Osteoblast (primary cell): Measurements from ENCODE around the gene ARF3. TPM values are rescaled to one million over a fixed set of nuclear protein-coding genes. Genes with fewer than 3 reads are reported as not detected.

ENCODE experiments used
- DNase-seq: peaks from one replicate; pipeline ENCODE4 v3.0.0; 2011; ENCODE audit warnings: low spot score, mixed read lengths; ENCODE audit not compliant: insufficient read length; ENCODE audit errors: missing footprints
- H2AFZ ChIP-seq: 2 replicates; pipeline ENCODE4 v1.6.0; 2011; ENCODE audit warnings: mild to moderate bottlenecking, low read length
- H3K27ac ChIP-seq: 2 replicates; pipeline ENCODE4 v1.5.1; 2011; ENCODE audit warnings: mild to moderate bottlenecking, low read depth, low read length, moderate library complexity
- H3K27me3 ChIP-seq: 2 replicates; pipeline ENCODE4 v1.6.0; 2012; ENCODE audit warnings: mild to moderate bottlenecking, control low read depth, inconsistent platforms, low read length, moderate library complexity; ENCODE audit not compliant: insufficient read depth
- H3K36me3 ChIP-seq: 2 replicates; pipeline ENCODE4 v1.5.1; 2011; ENCODE audit warnings: mild to moderate bottlenecking, low read length, control low read depth, moderate library complexity; ENCODE audit not compliant: insufficient read depth
- H3K4me1 ChIP-seq: 2 replicates; pipeline ENCODE4 v1.5.1; 2011; ENCODE audit warnings: mild to moderate bottlenecking, low read length, control low read depth, moderate library complexity; ENCODE audit not compliant: insufficient read depth
- H3K4me2 ChIP-seq: 2 replicates; pipeline ENCODE4 v1.6.0; 2011; ENCODE audit warnings: mild to moderate bottlenecking, low read length; ENCODE audit not compliant: insufficient read depth
- H3K4me3 ChIP-seq: fragments of 200-600 bp; sonication (generic); 3 replicates; pipeline ENCODE4 v1.5.1; 2012; ENCODE audit warnings: mild to moderate bottlenecking, low read length, inconsistent platforms; ENCODE audit not compliant: insufficient read depth
- H3K79me2 ChIP-seq: 2 replicates; pipeline ENCODE4 v1.6.0; 2012; ENCODE audit warnings: mild to moderate bottlenecking, low read length, control low read depth, inconsistent platforms; ENCODE audit not compliant: insufficient read depth
- H3K9me3 ChIP-seq: 2 replicates; pipeline ENCODE4 v1.5.1; 2011; ENCODE audit warnings: low read depth, low read length, control low read depth
- H4K20me1 ChIP-seq: 2 replicates; pipeline ENCODE4 v1.6.0; 2012; ENCODE audit warnings: mild to moderate bottlenecking, low read length, control low read depth; ENCODE audit not compliant: insufficient read depth
- CTCF ChIP-seq: IDR thresholded peaks from 2 replicates; pipeline ENCODE4 v1.5.1; 2011; ENCODE audit warnings: mild to moderate bottlenecking, low read depth, low read length, moderate library complexity; ENCODE audit errors: extremely low read depth
- total RNA-seq: library from RNA; depleted of rRNA; stranded (reverse); fragments of >200 nt; gene quantifications from 2 replicates; pipeline ENCODE4 v1.2.3, GENCODE V29; 2012

The ARF3 gene
- total RNA-seq, 1 donor, result 53.9 TPM

GRCh38 chr12:48933664-48934311, 23.5 kb downstream of the ARF3 start:
- Histone ChIP-seq H4K20me1 (peaks cover 36% of the 10 kb centered on the region), H3K4me1 (no peaks in the 10 kb centered on the region), H3K27me3 (no peaks in the 10 kb centered on the region), H3K27ac (no peak overlapping the region), H3K4me2 (no peak overlapping the region), H3K9me3 (no peaks in the 10 kb centered on the region), H3K4me3 (no peak overlapping the region), H2AFZ (no peak overlapping the region), H3K79me2 (peaks cover 27% of the 10 kb centered on the region), H3K36me3 (peaks cover 68% of the 10 kb centered on the region)
- no peak for DNase-seq
- no peak for TF ChIP-seq CTCF

- H3K9me3 ChIP-seq, result no peaks in the 10 kb centered on the region
- no peak overlapping the region for H3K4me3 ChIP-seq
- H4K20me1 ChIP-seq, result peaks cover 36% of the 10 kb centered on the region
- peaks cover 22% of the 10 kb centered on the region for H3K79me2 ChIP-seq
- H3K4me2 ChIP-seq, result no peak overlapping the region
- DNase-seq, result peak; percentile 49
- TF ChIP-seq CTCF, result no peak
- H3K27ac ChIP-seq, result no peak overlapping the region
- H3K36me3 ChIP-seq, result peaks cover 66% of the 10 kb centered on the region
- H2AFZ ChIP-seq, result no peak overlapping the region
- no peaks in the 10 kb centered on the region for H3K4me1 ChIP-seq
- H3K27me3 ChIP-seq, result no peaks in the 10 kb centered on the region
Measured at GRCh38 chr12:48932878-48933277, 24.4 kb downstream of the ARF3 start.

GRCh38 chr12:48930475-48930874, 26.8 kb downstream of the ARF3 start:
- peaks cover 17% of the 10 kb centered on the region for H3K79me2 ChIP-seq
- TF ChIP-seq CTCF, result no peak
- peaks cover 5% of the 10 kb centered on the region for H3K4me1 ChIP-seq

GRCh38 chr12:48929551-48929950, 27.7 kb downstream of the ARF3 start:
- TF ChIP-seq CTCF, result no peak
- Histone ChIP-seq H4K20me1 (peaks cover 13% of the 10 kb centered on the region), H3K27me3 (no peaks in the 10 kb centered on the region), H3K79me2 (peaks cover 19% of the 10 kb centered on the region), H3K4me1 (peaks cover 6% of the 10 kb centered on the region), H2AFZ (no peak overlapping the region), H3K4me3 (no peak overlapping the region), H3K4me2 (no peak overlapping the region), H3K27ac (no peak overlapping the region), H3K36me3 (peaks cover 44% of the 10 kb centered on the region), H3K9me3 (no peaks in the 10 kb centered on the region)
- DNase-seq, result no peak

More at GRCh38 chr12:48930475-48930874, 26.8 kb downstream of the ARF3 start:
- peaks cover 13% of the 10 kb centered on the region for H4K20me1 ChIP-seq
- no peak overlapping the region for H3K4me2 ChIP-seq
- no peaks in the 10 kb centered on the region for H3K9me3 ChIP-seq
- H2AFZ ChIP-seq, result no peak overlapping the region
- DNase-seq, result no peak
- H3K27me3 ChIP-seq, result no peaks in the 10 kb centered on the region
- H3K4me3 ChIP-seq, result no peak overlapping the region
- H3K36me3 ChIP-seq, result peaks cover 51% of the 10 kb centered on the region
- no peak overlapping the region for H3K27ac ChIP-seq
